Activated T-cell treated with anti-CD3 and anti-CD28 coated beads for 1 hour (primary cell): ENCODE measurements around the gene FPR3.
"Not testable (repeated sequence)": the region's sequence is repeated elsewhere in the genome, so short reads cannot be mapped to it uniquely, and the experiment has no call there.

Experiments used
- DNase-seq: peaks from one replicate; pipeline ENCODE4 v3.0.0-alpha.2; 2020; ENCODE audit warnings: low read depth

Gene FPR3, protein sequence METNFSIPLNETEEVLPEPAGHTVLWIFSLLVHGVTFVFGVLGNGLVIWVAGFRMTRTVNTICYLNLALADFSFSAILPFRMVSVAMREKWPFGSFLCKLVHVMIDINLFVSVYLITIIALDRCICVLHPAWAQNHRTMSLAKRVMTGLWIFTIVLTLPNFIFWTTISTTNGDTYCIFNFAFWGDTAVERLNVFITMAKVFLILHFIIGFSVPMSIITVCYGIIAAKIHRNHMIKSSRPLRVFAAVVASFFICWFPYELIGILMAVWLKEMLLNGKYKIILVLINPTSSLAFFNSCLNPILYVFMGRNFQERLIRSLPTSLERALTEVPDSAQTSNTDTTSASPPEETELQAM

DNA sequence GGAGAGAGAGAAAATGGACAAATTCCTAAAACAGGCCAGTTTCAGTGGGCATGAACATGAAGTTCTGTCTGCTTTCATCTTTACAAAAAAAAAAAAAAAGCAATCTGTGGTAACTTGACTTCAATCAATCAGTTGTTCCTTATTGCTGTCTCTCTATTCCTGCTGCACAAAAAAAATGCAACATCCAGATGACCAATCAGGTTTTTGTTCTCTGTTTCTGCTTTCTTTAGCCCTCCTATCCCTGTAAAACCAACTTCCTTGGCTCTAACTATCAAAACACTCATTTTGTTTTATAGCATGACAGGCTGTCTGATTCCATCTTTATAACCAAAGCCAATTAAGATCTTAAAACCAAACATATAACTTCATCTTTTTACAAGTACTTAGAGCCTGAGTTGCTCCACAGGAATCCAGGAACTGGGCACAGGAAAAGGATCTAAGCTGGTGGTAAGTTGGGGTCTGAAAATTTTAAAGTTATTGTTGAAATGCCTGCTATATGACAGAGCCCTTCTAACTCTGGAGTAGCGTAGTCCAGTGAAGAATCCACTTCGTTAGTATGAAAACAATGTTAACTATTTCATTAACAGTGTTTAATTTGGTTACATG lies at the start of gene FPR3:
TSS of gene FPR3 (plus strand) at position 273 of the 606 bp plus-strand sequence. CDS start 28,592 bp downstream, outside the sequence.
- no peak for DNase-seq

DNA sequence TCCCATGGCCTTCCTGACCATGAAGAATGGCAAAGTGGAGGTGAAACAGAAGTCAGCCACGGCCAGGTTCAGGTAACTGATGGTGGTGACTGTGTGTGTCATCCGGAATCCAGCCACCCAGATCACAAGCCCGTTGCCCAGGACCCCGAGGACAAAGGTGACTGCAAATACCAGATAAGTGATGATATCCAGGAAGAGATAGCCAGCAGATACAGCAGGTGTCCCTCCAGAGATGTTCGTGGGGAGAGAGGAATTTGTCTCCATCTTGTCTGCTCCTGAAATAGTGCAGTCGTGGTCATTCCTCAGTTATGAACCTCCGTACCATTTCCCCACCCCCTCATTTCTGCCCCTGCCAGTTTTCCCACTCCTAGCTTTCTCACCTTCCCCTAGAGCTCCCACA lies 48.2 kb upstream of the FPR3 start:
- DNase-seq, result no peak

GRCh38 chr19:51749979-51750378 lies 45.0 kb upstream of the FPR3 start:
- no peak for DNase-seq

- no peak for DNase-seq
These were observed 44.4 kb upstream of the FPR3 start for GRCh38 chr19:51750400-51751094.

DNA sequence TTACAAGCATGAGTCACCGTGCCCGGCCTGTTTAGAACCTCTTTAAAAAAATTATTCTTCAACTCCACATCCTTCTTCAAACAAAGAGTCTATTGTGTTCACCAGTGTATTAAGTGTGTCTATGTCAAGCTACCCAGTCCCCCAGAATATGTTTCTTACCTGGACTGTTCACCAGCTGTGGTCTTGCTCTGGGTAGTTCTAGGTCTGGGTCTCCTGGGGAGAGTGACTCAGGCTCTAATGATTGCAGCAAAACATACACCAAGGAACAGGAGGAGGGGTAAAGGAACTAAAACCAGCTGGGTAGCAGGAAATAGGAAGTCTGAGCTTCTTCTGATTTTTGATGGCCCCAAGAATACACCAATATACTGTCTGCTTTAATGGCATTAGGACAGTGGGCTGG lies 43.3 kb upstream of the FPR3 start, which contains the start of gene FPR1:
TSS of gene FPR1 (minus strand) at position 224 of the 400 bp plus-strand sequence. CDS start 4,884 bp downstream, outside the sequence.
- DNase-seq, result no peak

DNA sequence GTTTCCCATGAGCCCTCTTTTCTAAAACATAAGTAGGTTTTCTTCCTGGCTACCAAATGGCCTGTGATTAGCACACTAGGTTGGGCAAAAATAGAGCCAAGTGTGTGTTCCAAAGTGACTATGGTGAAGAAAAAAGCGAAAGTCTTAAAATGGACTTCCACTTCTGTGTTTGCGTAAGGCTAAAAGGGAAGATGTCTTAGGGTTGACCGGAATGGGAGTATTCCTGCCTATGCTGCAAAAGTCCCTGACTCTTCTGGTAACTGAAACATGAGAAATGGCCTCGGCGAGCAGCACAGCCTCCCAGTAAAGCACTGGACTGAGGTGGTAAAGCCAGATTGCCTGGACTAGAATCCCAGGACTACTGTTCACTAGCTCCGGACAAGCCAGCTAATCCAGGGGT lies 40.8 kb upstream of the FPR3 start:
- no peak for DNase-seq

- no peak for DNase-seq
These were observed 40.2 kb upstream of the FPR3 start for GRCh38 chr19:51754770-51755169.

DNA sequence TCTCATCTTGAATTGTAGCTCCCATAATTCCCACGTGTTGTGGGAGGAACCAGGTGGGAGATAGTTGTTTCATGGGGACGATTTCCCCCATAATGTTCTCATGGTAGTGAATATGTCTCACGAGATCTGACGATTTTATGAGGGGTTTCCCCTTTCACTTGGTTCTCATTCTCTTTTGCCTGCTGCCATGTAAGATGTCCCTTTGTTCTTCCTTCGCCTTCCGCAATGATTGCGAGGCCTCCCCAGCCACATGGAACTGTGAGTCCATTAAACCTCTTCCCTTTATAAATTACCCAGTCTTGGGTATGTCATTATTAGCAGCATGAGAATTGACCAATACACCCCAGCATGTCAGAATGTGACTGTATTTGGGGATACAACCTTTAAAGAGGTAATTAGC lies 39.4 kb upstream of the FPR3 start:
- DNase-seq, result no peak

DNA sequence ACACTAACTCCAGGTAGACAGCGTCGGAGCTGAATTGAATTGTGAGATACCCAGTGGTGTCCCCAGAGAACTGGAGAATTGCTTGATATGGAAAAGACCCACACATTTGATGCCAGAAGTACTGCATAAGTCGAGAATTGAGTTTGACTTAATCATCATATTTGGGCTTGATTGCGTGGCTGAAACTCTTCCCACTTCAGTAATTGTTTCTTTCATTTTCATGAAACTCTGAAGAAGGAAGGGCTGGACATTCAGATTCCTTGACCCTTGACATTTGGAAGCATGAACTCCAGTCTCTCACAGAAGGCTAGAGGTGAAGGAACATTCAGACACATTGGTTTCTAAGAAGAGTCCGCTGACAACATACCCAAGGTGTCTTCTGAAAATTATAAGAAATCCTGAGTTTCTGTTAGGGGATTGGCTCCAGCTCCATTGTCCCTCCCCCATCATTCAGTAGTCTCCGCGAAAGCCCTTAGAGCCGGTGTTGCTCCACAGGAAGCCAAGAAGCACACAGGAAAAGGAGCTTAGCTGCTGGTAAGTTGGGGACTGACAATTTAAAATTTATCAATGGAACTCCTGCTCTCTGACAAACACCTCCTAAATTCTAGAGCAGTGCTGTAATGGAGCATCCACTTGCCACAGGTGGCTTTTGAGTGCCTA lies 34.1 kb upstream of the FPR3 start, which contains the start of gene FPR2:
TSS of gene FPR2 (plus strand) at position 484 of the 660 bp plus-strand sequence. CDS start 7,479 bp downstream, outside the sequence.
- no peak for DNase-seq

GRCh38 chr19:51761696-51762095 lies 33.3 kb upstream of the FPR3 start:
- no peak for DNase-seq

GRCh38 chr19:51765086-51765485 lies 29.9 kb upstream of the FPR3 start:
- DNase-seq, result no peak

DNA sequence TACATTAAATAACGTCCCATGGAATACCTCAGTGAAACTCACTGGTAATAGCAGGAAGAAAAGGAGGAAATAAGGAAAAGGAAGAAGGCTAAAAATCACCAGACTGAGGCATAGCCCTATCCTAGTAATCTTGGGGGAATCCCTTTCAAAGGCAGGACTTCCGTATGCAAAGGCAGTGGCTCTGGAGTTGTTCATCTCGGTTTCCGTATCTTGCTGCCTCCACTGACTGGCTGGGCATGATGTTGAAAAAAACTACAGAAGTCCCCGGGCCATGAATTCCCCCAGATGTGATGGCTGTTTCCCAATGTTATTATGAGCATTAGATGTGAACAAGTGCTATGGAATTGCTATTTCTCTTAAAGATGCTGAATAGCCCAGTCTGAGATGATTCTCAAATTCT lies 28.5 kb upstream of the FPR3 start:
- no peak for DNase-seq

GRCh38 chr19:51771376-51772130 lies 23.4 kb upstream of the FPR3 start:
- DNase-seq, result no peak

DNA sequence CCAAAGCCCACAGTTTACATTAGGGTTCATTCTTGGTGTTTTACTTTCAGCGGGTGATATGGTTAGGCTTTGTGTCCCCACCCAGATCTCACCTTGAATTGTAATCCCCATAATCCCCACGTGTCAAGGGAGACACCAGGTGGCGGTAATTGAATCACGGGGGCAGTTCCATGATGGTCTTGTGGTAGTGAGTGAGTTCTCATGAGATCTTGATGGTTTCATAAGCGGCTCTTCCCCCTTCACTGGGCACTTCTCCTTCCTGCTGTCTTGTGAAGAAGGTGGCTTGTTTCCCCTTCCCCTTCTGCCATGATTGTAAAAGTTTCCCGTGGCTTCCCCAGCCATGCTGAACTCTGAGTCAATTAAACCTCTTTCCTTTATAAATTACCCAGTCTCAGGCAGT lies 22.0 kb upstream of the FPR3 start:
- DNase-seq, result no peak

- not testable (repeated sequence) for DNase-seq
These were observed 18.4 kb upstream of the FPR3 start for GRCh38 chr19:51776561-51776960.

- DNase-seq, result peak; percentile 16
These were observed 17.1 kb upstream of the FPR3 start for GRCh38 chr19:51777570-51778462.

GRCh38 chr19:51779181-51779580 lies 15.8 kb upstream of the FPR3 start:
- no peak for DNase-seq

GRCh38 chr19:51779703-51780102 lies 15.3 kb upstream of the FPR3 start:
- no peak for DNase-seq

DNA sequence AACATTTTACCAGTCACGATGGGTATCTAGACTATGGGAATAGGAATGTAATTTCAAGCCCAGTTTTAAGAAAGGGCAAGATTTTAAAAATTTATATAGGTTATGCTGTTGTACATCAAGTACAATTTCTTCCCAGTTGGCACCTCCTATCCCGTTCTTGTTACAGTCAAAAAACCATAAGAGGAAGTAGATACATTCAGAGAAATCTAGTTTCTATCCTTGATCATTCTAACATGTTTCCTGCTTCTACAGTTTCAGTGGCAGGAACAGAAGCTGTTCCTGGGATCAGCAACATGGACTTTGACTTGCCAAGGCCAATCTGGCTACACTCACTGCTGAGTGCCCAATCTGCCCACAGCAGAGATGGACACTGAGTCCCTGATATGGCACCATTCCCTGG lies 14.7 kb upstream of the FPR3 start:
- no peak for DNase-seq

DNA sequence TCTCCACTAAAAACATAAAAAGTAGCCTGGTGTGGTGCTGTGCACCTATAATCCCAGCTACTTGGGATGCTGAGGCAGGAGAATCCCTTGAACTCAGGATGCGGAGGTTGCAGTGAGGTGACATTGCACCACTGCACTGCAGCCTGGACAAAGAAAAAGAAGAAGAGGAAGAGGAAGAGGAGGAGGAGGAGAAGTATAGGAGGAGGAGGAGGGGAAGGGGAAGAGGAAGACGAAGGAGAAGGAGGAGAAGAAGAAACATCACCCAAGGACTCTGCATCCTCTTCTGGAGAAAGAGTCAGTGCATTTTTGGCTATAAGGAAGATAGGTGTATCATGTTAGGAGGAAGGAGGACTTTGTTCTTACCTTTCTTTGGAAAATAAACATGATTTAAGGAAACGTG lies 13.0 kb upstream of the FPR3 start:
- no peak for DNase-seq

GRCh38 chr19:51783372-51783771 lies 11.6 kb upstream of the FPR3 start:
- DNase-seq, result no peak
